RWPE2 (cell line): Measurements from ENCODE around the gene ASCL5.
A peak's percentile ranks its signal among the peaks of the same experiment; 100 is the strongest.

Experiments
- ATAC-seq: fragments of 200-7000 bp; cut with Tn5 transposase; 3 replicates; pipeline ENCODE4 v1.9.1; 2021; ENCODE audit warnings: low read depth
- DNase-seq: peaks from one replicate; pipeline ENCODE4 v3.0.0-alpha.2; 2020; ENCODE audit warnings: low spot score
- H3K27ac ChIP-seq: fragments of 450-650 bp; 2 replicates; pipeline ENCODE4 v1.5.1; 2017; ENCODE audit warnings: mild to moderate bottlenecking; ENCODE audit not compliant: poor library complexity, severe bottlenecking
- H3K27me3 ChIP-seq: fragments of 250-450 bp; sonication (Bioruptor Pico); 2 replicates; pipeline ENCODE4 v1.5.1; 2021; ENCODE audit warnings: mild to moderate bottlenecking, moderate library complexity; ENCODE audit not compliant: insufficient read depth, poor library complexity, severe bottlenecking
- H3K36me3 ChIP-seq: fragments of 250-450 bp; sonication (Bioruptor Pico); 2 replicates; pipeline ENCODE4 v1.5.1; 2020; ENCODE audit warnings: low read depth, mild to moderate bottlenecking, moderate library complexity
- H3K4me1 ChIP-seq: fragments of 250-450 bp; sonication (Bioruptor Pico); 2 replicates; pipeline ENCODE4 v1.5.1; 2021; ENCODE audit warnings: mild to moderate bottlenecking, moderate library complexity; ENCODE audit not compliant: insufficient read depth, poor library complexity, severe bottlenecking
- H3K4me3 ChIP-seq: fragments of 250-450 bp; sonication (Bioruptor Pico); 2 replicates; pipeline ENCODE4 v1.5.1; 2021; ENCODE audit warnings: mild to moderate bottlenecking, moderate library complexity; ENCODE audit not compliant: severe bottlenecking
- H3K9me3 ChIP-seq: fragments of 250-450 bp; sonication (Bioruptor Pico); 2 replicates; pipeline ENCODE4 v1.5.1; 2021; ENCODE audit warnings: mild to moderate bottlenecking, moderate library complexity; ENCODE audit not compliant: severe bottlenecking
- TF ChIP-seq, protein P1 (sequence below): fragments of 450-650 bp; IDR thresholded peaks from one replicate; pipeline ENCODE4 v1.5.1; 2017; ENCODE audit warnings: mild to moderate bottlenecking, moderate library complexity; ENCODE audit not compliant: poor library complexity, severe bottlenecking

ASCL5 gene

DNA sequence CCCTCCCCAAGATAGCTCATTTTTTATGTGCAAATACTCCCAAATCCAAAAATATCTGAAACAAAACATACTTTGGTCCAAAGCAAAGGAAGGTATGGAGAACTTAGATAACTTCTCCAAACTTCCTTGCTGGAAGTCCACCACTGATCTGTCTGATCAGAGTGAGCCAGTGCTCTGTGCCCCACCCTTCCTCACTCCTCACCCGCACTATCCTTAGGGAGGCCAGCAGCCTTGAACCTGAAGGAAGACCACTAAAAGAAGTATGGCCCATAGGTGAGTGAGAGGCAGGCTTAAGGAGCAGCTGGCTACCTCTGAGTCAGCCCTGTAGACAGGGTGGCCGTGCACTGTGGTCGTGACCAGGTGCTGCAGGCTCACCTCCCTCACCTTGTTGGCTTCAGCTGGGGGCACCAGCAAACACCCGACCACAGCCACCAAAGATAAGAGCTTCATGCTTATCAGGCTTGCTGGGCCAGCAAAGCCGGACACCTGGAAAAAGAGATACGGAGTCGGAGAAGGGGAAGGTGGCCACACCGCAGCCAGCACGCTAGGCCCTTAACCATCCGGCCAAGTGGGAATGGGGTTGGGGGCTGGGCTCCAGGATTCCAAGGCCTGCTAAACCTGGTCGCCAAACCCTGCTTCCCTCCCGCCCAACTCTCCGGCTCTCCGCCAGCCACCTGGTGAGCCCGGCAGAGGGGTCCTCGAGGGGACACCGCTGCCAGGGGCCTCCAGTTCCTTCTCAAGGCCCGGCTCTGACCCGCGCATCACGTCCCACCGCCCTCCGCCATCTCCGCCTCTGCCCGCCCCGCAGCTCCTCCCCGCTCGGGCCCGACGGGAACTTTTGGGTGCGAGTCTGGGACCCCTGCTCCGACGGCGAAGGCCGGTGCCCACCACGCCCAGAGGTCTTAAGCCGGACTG lies 26.7 kb upstream of the ASCL5 start:
- TF ChIP-seq, protein P1, sequence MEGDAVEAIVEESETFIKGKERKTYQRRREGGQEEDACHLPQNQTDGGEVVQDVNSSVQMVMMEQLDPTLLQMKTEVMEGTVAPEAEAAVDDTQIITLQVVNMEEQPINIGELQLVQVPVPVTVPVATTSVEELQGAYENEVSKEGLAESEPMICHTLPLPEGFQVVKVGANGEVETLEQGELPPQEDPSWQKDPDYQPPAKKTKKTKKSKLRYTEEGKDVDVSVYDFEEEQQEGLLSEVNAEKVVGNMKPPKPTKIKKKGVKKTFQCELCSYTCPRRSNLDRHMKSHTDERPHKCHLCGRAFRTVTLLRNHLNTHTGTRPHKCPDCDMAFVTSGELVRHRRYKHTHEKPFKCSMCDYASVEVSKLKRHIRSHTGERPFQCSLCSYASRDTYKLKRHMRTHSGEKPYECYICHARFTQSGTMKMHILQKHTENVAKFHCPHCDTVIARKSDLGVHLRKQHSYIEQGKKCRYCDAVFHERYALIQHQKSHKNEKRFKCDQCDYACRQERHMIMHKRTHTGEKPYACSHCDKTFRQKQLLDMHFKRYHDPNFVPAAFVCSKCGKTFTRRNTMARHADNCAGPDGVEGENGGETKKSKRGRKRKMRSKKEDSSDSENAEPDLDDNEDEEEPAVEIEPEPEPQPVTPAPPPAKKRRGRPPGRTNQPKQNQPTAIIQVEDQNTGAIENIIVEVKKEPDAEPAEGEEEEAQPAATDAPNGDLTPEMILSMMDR, result no peak
- Histone ChIP-seq H3K4me3 (peak overlapping the region; percentile 58), H3K9me3 (no peaks in the 10 kb centered on the region), H3K36me3 (peaks cover 36% of the 10 kb centered on the region), H3K27me3 (no peaks in the 10 kb centered on the region), H3K27ac (peak overlapping the region; percentile 24), H3K4me1 (no peaks in the 10 kb centered on the region)
- DNase-seq (no peak), ATAC-seq (peak; percentile 85)

DNA sequence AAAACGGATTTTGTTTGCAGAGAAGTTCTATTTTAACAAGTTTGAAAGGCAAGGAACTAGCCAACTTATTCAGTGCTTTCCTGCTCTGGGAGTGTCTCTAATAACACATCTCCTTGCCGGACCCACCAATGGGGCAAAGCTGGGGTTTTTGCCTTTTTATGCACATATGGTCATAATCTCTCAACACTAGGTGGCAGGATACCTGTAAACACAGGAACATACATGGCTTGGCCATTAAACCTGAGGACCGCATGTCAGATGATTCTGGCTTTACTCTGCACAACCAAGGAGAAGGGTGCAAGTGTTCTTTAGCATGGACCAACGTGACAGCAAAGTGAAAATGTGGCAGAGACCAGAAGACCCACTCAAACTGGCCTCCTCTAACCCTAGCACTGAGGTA lies 22.4 kb upstream of the ASCL5 start:
- TF ChIP-seq, protein P1, result peak; percentile 66
- ATAC-seq (peak; percentile 46; the same call in 2 of the 3 replicates), DNase-seq (no peak)
- H3K36me3 ChIP-seq, result peaks cover 72% of the 10 kb centered on the region
- no peaks in the 10 kb centered on the region for H3K27me3 ChIP-seq
- no peaks in the 10 kb centered on the region for H3K9me3 ChIP-seq
- no peaks in the 10 kb centered on the region for H3K4me1 ChIP-seq
- H3K27ac ChIP-seq, result no peak overlapping the region
- no peak overlapping the region for H3K4me3 ChIP-seq

DNA sequence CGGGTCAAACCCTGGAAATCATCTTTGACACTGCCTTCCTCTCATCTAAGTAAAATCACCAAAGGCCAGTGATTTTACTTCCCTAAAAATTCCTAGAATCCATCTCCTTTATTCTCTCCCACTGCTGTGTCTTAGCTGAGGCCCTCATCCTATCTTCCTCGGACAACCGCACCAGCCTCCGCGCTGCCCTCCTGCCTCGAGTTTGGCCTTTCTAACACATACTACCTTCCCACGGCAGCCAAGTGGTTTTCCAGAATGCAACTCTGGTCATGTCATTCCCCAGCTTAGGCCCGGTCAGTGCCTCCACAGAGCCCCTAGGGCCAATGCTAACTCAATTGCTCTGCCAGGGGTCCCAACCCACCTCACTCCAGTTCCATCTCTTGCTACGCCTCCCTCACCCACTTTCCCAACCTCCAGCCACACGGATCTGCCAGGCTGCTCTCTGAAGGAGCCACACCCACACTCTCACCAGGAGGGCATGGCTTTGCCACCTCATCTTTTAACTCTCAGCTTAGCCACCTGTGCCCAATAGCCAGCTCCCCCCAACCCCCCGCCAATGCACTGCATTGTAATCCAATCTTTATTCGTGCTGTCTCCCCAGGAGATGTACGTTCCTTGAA lies 20.5 kb upstream of the ASCL5 start:
- Histone ChIP-seq H3K36me3 (peaks cover 84% of the 10 kb centered on the region), H3K27ac (no peak overlapping the region)
- no peak for DNase-seq

DNA sequence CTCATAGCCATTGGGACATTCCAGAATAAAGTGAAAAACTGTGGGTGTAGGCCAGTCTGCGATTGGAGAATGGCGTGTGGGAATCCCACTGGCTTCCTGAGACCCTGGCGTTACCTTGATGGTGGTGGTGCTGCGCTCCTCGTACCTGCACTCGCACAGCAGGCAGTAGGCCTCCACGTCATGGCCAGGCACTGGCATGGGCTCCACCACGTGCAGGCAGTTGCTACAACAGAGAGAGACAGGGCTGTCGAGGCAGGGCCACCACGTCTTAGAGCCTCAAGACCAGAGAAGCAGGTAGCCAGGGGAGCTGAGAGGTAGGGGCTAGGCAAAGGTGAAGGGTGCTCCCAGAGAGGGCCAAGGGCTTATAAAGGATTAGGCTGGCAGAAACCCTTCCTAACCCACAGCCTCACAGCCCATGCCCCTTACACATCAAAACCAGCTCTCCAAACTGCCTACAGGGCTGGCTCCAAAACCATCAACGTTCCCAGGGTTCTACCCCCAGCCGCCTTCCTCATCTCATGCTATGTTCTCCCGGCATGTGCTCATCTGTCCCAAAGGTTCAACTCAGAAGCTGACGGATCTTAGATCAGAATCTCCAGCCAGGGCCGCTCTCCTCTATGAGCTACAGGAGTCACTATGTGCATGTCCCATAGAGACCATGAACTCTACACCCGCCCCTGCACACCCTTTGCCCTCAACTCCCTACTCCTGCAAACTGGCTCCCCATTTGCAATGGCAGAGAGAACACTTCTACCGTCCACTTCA lies 19.8 kb upstream of the ASCL5 start:
- no peak overlapping the region for H3K4me3 ChIP-seq
- TF ChIP-seq, protein P1, result no peak
- no peaks in the 10 kb centered on the region for H3K4me1 ChIP-seq
- H3K27me3 ChIP-seq, result no peaks in the 10 kb centered on the region
- H3K36me3 ChIP-seq, result peaks cover 90% of the 10 kb centered on the region
- ATAC-seq (no peak), DNase-seq (no peak)
- H3K27ac ChIP-seq, result no peak overlapping the region
- no peaks in the 10 kb centered on the region for H3K9me3 ChIP-seq

More for the DNA sequence above, 20.5 kb upstream of the ASCL5 start:
- H3K9me3 ChIP-seq, result no peaks in the 10 kb centered on the region
- no peak overlapping the region for H3K4me3 ChIP-seq
- H3K4me1 ChIP-seq, result no peaks in the 10 kb centered on the region
- H3K27me3 ChIP-seq, result no peaks in the 10 kb centered on the region
- TF ChIP-seq, protein P1, result no peak
- ATAC-seq, result no peak
